ENCODE measurements around the gene UNC5C.

DNA sequence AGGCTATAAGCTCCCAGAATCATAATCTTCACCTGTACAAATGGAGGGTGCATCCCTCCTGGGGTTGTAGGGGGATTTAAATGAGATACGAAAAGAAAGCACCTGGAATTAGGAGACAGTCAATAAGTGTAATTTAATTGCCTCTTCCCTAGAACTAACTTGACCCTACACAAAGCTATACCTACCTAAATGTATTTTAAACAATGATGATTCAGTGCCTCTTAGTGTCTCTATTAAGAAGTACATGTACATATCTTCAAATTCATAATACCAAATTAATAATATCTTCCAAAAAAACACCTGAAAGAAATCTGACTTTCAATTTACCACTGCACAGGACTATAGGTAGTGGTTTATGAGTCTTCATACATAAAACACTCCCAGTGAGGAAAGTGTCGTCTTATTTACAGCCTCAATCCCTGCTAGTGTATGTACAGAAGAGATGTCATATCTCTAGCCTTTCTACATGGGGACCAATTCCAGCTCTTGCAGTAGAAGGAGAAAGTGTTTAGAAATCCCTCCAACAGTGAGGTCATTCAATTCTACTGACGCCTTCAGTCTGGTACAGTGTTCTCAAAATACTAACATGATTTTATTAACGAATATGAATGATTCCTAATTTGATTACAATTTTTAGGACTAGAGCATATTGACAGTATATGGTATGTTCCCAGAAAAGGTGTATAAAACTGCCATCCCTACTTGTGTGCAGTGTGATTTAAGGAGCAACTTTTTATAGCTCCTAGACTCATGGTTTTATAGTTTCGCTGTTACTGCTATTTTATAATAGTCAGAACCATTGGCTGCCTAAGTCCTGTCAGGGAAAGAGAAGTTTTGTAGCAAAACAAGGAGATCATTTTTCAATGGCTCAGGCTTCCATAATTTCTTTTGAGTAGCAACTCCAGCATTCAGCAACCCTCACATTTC lies 282.7 kb downstream of the UNC5C start:
- TF ChIP-seq CTCF (IDR thresholded peaks at IDR 0.05) (no peak), POLR2A (IDR thresholded peaks at IDR 0.05) (no peak)

Data from breast epithelium (tissue), 3 donors.